ENCODE data around the gene KCNAB1. TPM values are rescaled to one million over a fixed set of nuclear protein-coding genes. Genes with fewer than 3 reads are reported as not detected.

The KCNAB1 gene
- total RNA-seq, 2 donors from 2014 or later = not detected

GRCh38 chr3:156350781-156351180 is 230.4 kb downstream of the KCNAB1 start:
- no peaks in the 10 kb centered on the region for H3K4me1 Mint-ChIP-seq (ENCODE audit: low read depth)
- H3K4me3 Mint-ChIP-seq = no peak overlapping the region
- H3K27ac Mint-ChIP-seq = no peak overlapping the region
- DNase-seq = no peak
- H3K9me3 Mint-ChIP-seq = no peaks in the 10 kb centered on the region
- no peak for ATAC-seq (replicated peaks in 1 of 2)
- H3K27me3 Mint-ChIP-seq (ENCODE audit: low read depth) = no peaks in the 10 kb centered on the region
- H3K36me3 Mint-ChIP-seq (ENCODE audit: insufficient read depth in 2 of 2) = no peaks in the 10 kb centered on the region

- H3K27ac Mint-ChIP-seq = no peak overlapping the region
Measured at GRCh38 chr3:156351783-156352182, 231.4 kb downstream of the KCNAB1 start.

GRCh38 chr3:156352728-156353127 is 232.3 kb downstream of the KCNAB1 start:
- H3K4me1 Mint-ChIP-seq (ENCODE audit: low read depth) = no peaks in the 10 kb centered on the region
- no peaks in the 10 kb centered on the region for H3K36me3 Mint-ChIP-seq (ENCODE audit: insufficient read depth in 2 of 2)
- no peak overlapping the region for H3K27ac Mint-ChIP-seq
- DNase-seq (no peak), ATAC-seq (replicated peaks in 1 of 2) (no peak)
- peaks cover 8% of the 10 kb centered on the region for H3K27me3 Mint-ChIP-seq (ENCODE audit: low read depth)
- no peaks in the 10 kb centered on the region for H3K9me3 Mint-ChIP-seq
- no peak overlapping the region for H3K4me3 Mint-ChIP-seq

More at GRCh38 chr3:156351783-156352182, 231.4 kb downstream of the KCNAB1 start:
- ATAC-seq (replicated peaks in 1 of 2) (no peak), DNase-seq (no peak)
- Mint-ChIP-seq H3K4me3 (no peak overlapping the region), H3K36me3 (ENCODE audit: insufficient read depth in 2 of 2) (no peaks in the 10 kb centered on the region), H3K27me3 (ENCODE audit: low read depth) (peaks cover 3% of the 10 kb centered on the region), H3K9me3 (no peaks in the 10 kb centered on the region), H3K4me1 (ENCODE audit: low read depth) (no peaks in the 10 kb centered on the region)

GRCh38 chr3:156353563-156353962 is 233.2 kb downstream of the KCNAB1 start:
- Mint-ChIP-seq H3K4me1 (ENCODE audit: low read depth) (no peaks in the 10 kb centered on the region), H3K9me3 (no peaks in the 10 kb centered on the region), H3K27ac (no peak overlapping the region), H3K36me3 (ENCODE audit: insufficient read depth in 2 of 2) (no peaks in the 10 kb centered on the region), H3K4me3 (no peak overlapping the region), H3K27me3 (ENCODE audit: low read depth) (peaks cover 13% of the 10 kb centered on the region)
- no peak for DNase-seq
- ATAC-seq (replicated peaks in 1 of 2) = no peak

GRCh38 chr3:156356537-156357363 is 236.4 kb downstream of the KCNAB1 start:
- Mint-ChIP-seq H3K9me3 (no peaks in the 10 kb centered on the region), H3K4me1 (ENCODE audit: low read depth) (no peaks in the 10 kb centered on the region), H3K36me3 (ENCODE audit: insufficient read depth in 2 of 2) (no peaks in the 10 kb centered on the region), H3K27me3 (ENCODE audit: low read depth) (peaks cover 22% of the 10 kb centered on the region), H3K27ac (no peak overlapping the region), H3K4me3 (no peak overlapping the region)
- DNase-seq = no peak
- no peak for ATAC-seq (replicated peaks in 1 of 2)

GRCh38 chr3:156358232-156358631 is 237.9 kb downstream of the KCNAB1 start:
- Mint-ChIP-seq H3K27ac (no peak overlapping the region), H3K4me3 (no peak overlapping the region), H3K4me1 (ENCODE audit: low read depth) (no peaks in the 10 kb centered on the region), H3K9me3 (no peaks in the 10 kb centered on the region), H3K27me3 (ENCODE audit: low read depth) (peaks cover 22% of the 10 kb centered on the region), H3K36me3 (ENCODE audit: insufficient read depth in 2 of 2) (no peaks in the 10 kb centered on the region)
- DNase-seq = no peak
- no peak for ATAC-seq (replicated peaks in 1 of 2)

- Mint-ChIP-seq H3K27me3 (ENCODE audit: low read depth) (peaks cover 22% of the 10 kb centered on the region), H3K27ac (no peak overlapping the region), H3K4me3 (no peak overlapping the region), H3K9me3 (no peaks in the 10 kb centered on the region), H3K36me3 (ENCODE audit: insufficient read depth in 2 of 2) (no peaks in the 10 kb centered on the region), H3K4me1 (ENCODE audit: low read depth) (no peaks in the 10 kb centered on the region)
- DNase-seq = no peak
- ATAC-seq (replicated peaks in 1 of 2) = no peak
Measured at GRCh38 chr3:156359368-156359767, 239.0 kb downstream of the KCNAB1 start.

GRCh38 chr3:156360083-156360482 is 239.7 kb downstream of the KCNAB1 start:
- no peaks in the 10 kb centered on the region for H3K36me3 Mint-ChIP-seq (ENCODE audit: insufficient read depth in 2 of 2)
- peaks cover 22% of the 10 kb centered on the region for H3K27me3 Mint-ChIP-seq (ENCODE audit: low read depth)
- H3K4me3 Mint-ChIP-seq = no peak overlapping the region
- ATAC-seq (replicated peaks in 1 of 2) (no peak), DNase-seq (no peak)
- H3K9me3 Mint-ChIP-seq = no peaks in the 10 kb centered on the region
- no peaks in the 10 kb centered on the region for H3K4me1 Mint-ChIP-seq (ENCODE audit: low read depth)
- no peak overlapping the region for H3K27ac Mint-ChIP-seq

GRCh38 chr3:156360963-156361362 is 240.6 kb downstream of the KCNAB1 start:
- no peaks in the 10 kb centered on the region for H3K4me1 Mint-ChIP-seq (ENCODE audit: low read depth)
- no peak for DNase-seq
- no peak overlapping the region for H3K27ac Mint-ChIP-seq
- no peaks in the 10 kb centered on the region for H3K9me3 Mint-ChIP-seq
- ATAC-seq (replicated peaks in 1 of 2) = no peak
- no peak overlapping the region for H3K4me3 Mint-ChIP-seq
- H3K36me3 Mint-ChIP-seq (ENCODE audit: insufficient read depth in 2 of 2) = no peaks in the 10 kb centered on the region
- peaks cover 22% of the 10 kb centered on the region for H3K27me3 Mint-ChIP-seq (ENCODE audit: low read depth)

- Mint-ChIP-seq H3K4me1 (ENCODE audit: low read depth) (no peaks in the 10 kb centered on the region), H3K27ac (no peak overlapping the region), H3K9me3 (no peaks in the 10 kb centered on the region), H3K27me3 (ENCODE audit: low read depth) (no peaks in the 10 kb centered on the region), H3K36me3 (ENCODE audit: insufficient read depth in 2 of 2) (no peaks in the 10 kb centered on the region), H3K4me3 (no peak overlapping the region)
- ATAC-seq (replicated peaks in 1 of 2) (no peak), DNase-seq (no peak)
Measured at GRCh38 chr3:156366559-156366958, 246.2 kb downstream of the KCNAB1 start.

GRCh38 chr3:156368189-156368588 is 247.8 kb downstream of the KCNAB1 start:
- no peaks in the 10 kb centered on the region for H3K9me3 Mint-ChIP-seq
- H3K4me1 Mint-ChIP-seq (ENCODE audit: low read depth) = no peaks in the 10 kb centered on the region
- H3K27me3 Mint-ChIP-seq (ENCODE audit: low read depth) = no peaks in the 10 kb centered on the region
- no peaks in the 10 kb centered on the region for H3K36me3 Mint-ChIP-seq (ENCODE audit: insufficient read depth in 2 of 2)
- no peak overlapping the region for H3K4me3 Mint-ChIP-seq
- DNase-seq = no peak
- H3K27ac Mint-ChIP-seq = no peak overlapping the region
- ATAC-seq (replicated peaks in 1 of 2) = peak; percentile 28 to 45

GRCh38 chr3:156371701-156372100 is 251.3 kb downstream of the KCNAB1 start:
- H3K27ac Mint-ChIP-seq = no peak overlapping the region
- H3K4me3 Mint-ChIP-seq = no peak overlapping the region
- H3K36me3 Mint-ChIP-seq (ENCODE audit: insufficient read depth in 2 of 2) = no peaks in the 10 kb centered on the region
- H3K4me1 Mint-ChIP-seq (ENCODE audit: low read depth) = no peaks in the 10 kb centered on the region
- ATAC-seq (replicated peaks in 1 of 2) (no peak), DNase-seq (no peak)
- H3K27me3 Mint-ChIP-seq (ENCODE audit: low read depth) = no peaks in the 10 kb centered on the region
- no peaks in the 10 kb centered on the region for H3K9me3 Mint-ChIP-seq

GRCh38 chr3:156373095-156373494 is 252.7 kb downstream of the KCNAB1 start:
- Mint-ChIP-seq H3K27ac (no peak overlapping the region), H3K9me3 (no peaks in the 10 kb centered on the region), H3K36me3 (ENCODE audit: insufficient read depth in 2 of 2) (no peaks in the 10 kb centered on the region), H3K4me3 (no peak overlapping the region), H3K4me1 (ENCODE audit: low read depth) (no peaks in the 10 kb centered on the region), H3K27me3 (ENCODE audit: low read depth) (no peaks in the 10 kb centered on the region)
- ATAC-seq (replicated peaks in 1 of 2) = no peak
- DNase-seq = no peak

GRCh38 chr3:156373654-156374053 is 253.3 kb downstream of the KCNAB1 start:
- peaks cover 4% of the 10 kb centered on the region for H3K27me3 Mint-ChIP-seq (ENCODE audit: low read depth)
- H3K4me3 Mint-ChIP-seq = no peak overlapping the region
- no peaks in the 10 kb centered on the region for H3K4me1 Mint-ChIP-seq (ENCODE audit: low read depth)
- no peaks in the 10 kb centered on the region for H3K9me3 Mint-ChIP-seq
- ATAC-seq (replicated peaks in 1 of 2) (no peak), DNase-seq (no peak)
- no peaks in the 10 kb centered on the region for H3K36me3 Mint-ChIP-seq (ENCODE audit: insufficient read depth in 2 of 2)
- no peak overlapping the region for H3K27ac Mint-ChIP-seq

All from activated T-cell treated with anti-CD3 and anti-CD28 coated beads, Interleukin-2, amount 50 U/mL, for 72 hours (primary cell).